Lung microvascular endothelial cell (primary cell): ENCODE results near the gene CD52. TPM values are rescaled to one million over a fixed set of nuclear protein-coding genes. Genes with fewer than 3 reads are reported as not detected.

Source experiments
- DNase-seq, 2 donors: peaks; one replicate each; pipeline versions ENCODE4 v3.0.0 to v3.0.0-alpha.2; 2010; ENCODE audit warnings: low read depth in 2 of 2
- total RNA-seq: library from RNA; depleted of rRNA; stranded (reverse); fragments of >200 nt; gene quantifications from 2 replicates; pipeline ENCODE4 v1.2.1, GENCODE V29; 2014

The CD52 gene
- total RNA-seq, 1 donor from 2014 or later, result not detected

- DNase-seq, result no peak
Measured at GRCh38 chr1:26353976-26354820, 36.4 kb downstream of the CD52 start, which contains the start of gene CRYBG2. TSS of gene CRYBG2 (minus strand) at chr1:26354130. CDS start at chr1:26346657, 7,473 bp downstream.

GRCh38 chr1:26354972-26355371, 37.2 kb downstream of the CD52 start:
- no peak for DNase-seq

DNA sequence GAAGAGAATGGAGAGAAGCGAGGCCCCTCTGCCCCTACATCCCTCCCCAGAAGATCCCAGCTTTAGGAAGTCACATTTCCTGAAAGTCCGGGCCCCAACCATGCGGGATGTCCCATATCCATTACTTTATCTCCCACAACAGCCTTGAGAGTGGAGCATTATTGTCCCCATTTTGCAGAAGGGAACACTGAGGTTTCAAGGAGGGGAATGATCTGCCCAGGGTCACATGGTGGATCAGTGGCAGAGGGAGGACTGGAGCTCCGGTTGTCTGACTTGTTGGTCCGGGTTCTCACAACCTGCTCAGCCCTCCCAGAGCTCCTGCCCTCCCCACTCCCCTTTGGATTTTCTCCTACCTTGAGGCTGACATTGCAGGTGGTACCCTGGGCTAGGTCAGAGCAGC, 38.3 kb downstream of the CD52 start:
- DNase-seq, result no peak

GRCh38 chr1:26357121-26357602, 39.4 kb downstream of the CD52 start:
- no peak for DNase-seq

DNA sequence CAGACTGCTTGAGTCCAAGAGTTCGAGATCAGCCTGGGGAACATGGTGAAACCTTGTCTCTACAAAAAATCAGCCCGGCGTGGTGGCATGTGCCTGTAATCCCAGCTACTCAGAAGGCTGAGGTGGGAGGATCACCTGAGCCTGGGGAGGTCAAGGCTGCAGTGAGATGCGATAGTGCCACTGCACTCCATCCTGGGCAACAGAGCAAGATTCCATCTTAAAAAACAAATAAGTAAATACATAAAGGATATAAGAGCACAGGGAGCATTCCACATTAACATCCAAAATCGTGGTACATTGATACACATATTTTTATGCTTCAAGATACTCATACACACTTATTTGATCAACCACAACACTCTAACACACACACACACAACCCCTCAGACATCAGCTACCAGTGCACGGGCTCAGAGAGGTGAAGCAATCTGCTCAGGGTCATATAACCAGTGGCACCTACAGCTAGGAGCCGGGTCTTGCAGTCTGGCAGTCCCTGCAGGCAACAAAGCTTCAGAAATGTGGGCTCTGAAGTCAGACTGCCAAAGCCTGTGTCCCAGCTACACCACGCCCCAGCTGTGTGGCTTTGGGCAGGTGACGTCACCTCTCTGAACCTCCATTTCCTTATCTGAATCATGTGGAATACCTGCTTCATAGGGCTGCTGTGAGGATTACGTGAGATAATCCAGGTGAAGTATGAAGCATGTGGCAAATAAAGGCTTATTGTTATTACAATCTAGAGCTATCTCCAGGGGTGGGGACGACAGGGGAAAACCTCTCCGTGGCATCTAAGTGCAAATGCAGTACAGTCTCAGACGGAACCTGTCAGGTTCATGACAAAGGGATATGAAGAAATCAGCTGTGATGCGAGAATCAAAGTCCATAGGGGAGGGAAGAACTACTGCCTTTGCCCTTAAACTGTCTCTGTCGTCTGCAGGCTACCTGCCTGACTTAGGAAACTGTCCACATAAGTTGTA, 40.9 kb downstream of the CD52 start:
- DNase-seq, result no peak

GRCh38 chr1:26359981-26360806, 42.4 kb downstream of the CD52 start:
- no peak for DNase-seq

- DNase-seq, result no peak
Measured at GRCh38 chr1:26360807-26361604, 43.2 kb downstream of the CD52 start.

- no peak for DNase-seq
Measured at GRCh38 chr1:26361605-26362122, 43.9 kb downstream of the CD52 start.

GRCh38 chr1:26362331-26362730, 44.6 kb downstream of the CD52 start:
- no peak for DNase-seq

DNA sequence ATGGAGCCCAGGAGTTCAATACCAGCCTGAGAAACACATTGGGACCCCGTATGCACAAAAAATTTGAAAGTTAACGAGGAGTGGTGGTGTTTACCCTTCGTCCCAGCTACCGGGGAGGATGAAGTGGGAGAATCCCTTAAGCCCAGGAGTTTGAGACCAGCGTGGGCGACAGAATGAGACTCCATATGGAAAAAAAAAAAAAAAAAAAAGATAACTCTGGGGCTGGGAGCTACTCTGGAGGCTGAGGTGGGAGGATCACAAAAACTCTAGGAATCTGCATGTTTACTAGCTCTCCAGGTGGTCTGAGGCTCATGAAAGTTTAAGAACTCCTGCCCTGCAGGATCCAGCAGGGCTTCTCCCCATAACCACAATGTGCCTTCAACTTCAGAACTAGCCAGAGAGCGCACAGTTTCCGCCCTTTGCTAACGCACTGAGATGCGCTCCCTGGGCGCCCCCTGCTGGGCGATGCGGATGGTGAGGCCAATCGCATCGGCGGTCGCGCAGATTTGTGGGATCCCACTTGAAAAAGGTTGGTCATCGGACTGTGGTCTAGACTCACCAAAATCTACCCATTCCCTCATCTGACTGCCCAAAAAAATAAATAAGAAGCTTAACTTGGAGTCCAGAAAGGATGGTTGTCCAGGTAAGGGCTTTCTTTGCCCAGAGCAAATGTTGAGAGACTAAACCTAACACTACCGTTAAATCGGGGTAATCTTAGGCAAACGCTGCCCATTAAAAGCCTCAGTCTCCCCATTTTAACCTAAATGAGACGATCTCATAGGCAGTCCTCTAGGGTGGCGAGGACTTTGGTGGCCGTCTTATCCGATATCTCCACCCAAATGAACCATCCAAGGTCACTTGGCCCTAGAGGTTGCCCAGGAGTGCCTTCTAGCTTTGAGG, 46.0 kb downstream of the CD52 start:
- peak; percentile 68 to 77 for DNase-seq

- peak in 1 of 2 donors; percentile 32 for DNase-seq
Measured at GRCh38 chr1:26364956-26365355, 47.2 kb downstream of the CD52 start.

- DNase-seq, result no peak
Measured at GRCh38 chr1:26367441-26367840, 49.7 kb downstream of the CD52 start.

DNA sequence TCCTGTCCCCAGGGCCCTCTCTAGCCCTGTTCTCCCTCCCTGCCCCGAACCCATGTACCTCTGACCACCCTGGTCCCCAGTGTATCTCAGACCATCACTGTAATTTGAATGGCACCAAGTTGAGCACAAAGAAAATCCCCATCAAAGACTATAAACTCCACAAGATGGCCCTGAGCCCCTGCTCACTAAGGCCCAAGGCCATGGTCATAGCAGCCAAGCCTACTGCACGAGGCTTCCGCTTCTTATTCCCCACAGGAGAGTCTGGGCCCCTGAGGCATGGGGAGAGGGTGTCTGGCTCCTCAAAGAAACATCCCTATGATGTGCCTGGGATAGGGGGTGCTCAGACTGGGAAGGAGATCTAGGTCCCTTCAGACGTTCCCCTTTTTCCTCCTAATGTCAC, 50.2 kb downstream of the CD52 start:
- DNase-seq, result no peak

- no peak for DNase-seq
Measured at GRCh38 chr1:26368486-26368885, 50.7 kb downstream of the CD52 start.

Other genes starting within 250 kb of the CD52 start
- 3.7 and 4.2 TPM in 2 replicates for gene PDIK1L, start 206.1 kb upstream of the CD52 start, total RNA-seq
- gene FAM110D, start 158.9 kb upstream of the CD52 start, total RNA-seq, result 4.8 and 6.0 TPM in 2 replicates
- gene C1orf232, start 149.0 kb upstream of the CD52 start, total RNA-seq, result not detected in 2 replicates
- gene ZNF593, start 148.1 kb upstream of the CD52 start, total RNA-seq, result 28.8 and 29.2 TPM in 2 replicates
- not detected in 2 replicates for gene ZNF593OS, start 146.1 kb upstream of the CD52 start, total RNA-seq
- gene CNKSR1, start 140.5 kb upstream of the CD52 start, total RNA-seq, result not detected in 2 replicates
- not detected in 2 replicates for gene CATSPER4, start 127.4 kb upstream of the CD52 start, total RNA-seq
- gene CEP85, start 83.8 kb upstream of the CD52 start, total RNA-seq, result 4.2 and 4.8 TPM in 2 replicates
- 16.5 and 17.4 TPM in 2 replicates for gene SH3BGRL3, start 37.9 kb upstream of the CD52 start, total RNA-seq
- gene UBXN11, start 11.3 kb upstream of the CD52 start, total RNA-seq, result 0.87 and 1.2 TPM in 2 replicates
- 0.44 TPM in 1 of 2 replicates, not detected in the other for gene CRYBG2, start 36.2 kb downstream of the CD52 start, total RNA-seq
- not detected in 2 replicates for gene ZNF683, start 54.8 kb downstream of the CD52 start, total RNA-seq
- gene LIN28A, start 92.9 kb downstream of the CD52 start, total RNA-seq, result not detected in 2 replicates
- gene DHDDS, start 114.4 kb downstream of the CD52 start, total RNA-seq, result 22.4 and 24.6 TPM in 2 replicates
- 70.4 and 173 TPM in 2 replicates for gene HMGN2, start 154.5 kb downstream of the CD52 start, total RNA-seq
- 10.9 and 12.0 TPM in 2 replicates for gene RPS6KA1, start 211.8 kb downstream of the CD52 start, total RNA-seq